ENCODE measurements around the gene VPS37B.
"Not testable (repeated sequence)": the region's sequence is repeated elsewhere in the genome, so short reads cannot be mapped to it uniquely, and the experiment has no call there.

Gene VPS37B, protein sequence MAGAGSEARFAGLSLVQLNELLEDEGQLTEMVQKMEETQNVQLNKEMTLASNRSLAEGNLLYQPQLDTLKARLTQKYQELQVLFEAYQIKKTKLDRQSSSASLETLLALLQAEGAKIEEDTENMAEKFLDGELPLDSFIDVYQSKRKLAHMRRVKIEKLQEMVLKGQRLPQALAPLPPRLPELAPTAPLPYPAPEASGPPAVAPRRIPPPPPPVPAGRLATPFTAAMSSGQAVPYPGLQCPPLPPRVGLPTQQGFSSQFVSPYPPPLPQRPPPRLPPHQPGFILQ

DNA sequence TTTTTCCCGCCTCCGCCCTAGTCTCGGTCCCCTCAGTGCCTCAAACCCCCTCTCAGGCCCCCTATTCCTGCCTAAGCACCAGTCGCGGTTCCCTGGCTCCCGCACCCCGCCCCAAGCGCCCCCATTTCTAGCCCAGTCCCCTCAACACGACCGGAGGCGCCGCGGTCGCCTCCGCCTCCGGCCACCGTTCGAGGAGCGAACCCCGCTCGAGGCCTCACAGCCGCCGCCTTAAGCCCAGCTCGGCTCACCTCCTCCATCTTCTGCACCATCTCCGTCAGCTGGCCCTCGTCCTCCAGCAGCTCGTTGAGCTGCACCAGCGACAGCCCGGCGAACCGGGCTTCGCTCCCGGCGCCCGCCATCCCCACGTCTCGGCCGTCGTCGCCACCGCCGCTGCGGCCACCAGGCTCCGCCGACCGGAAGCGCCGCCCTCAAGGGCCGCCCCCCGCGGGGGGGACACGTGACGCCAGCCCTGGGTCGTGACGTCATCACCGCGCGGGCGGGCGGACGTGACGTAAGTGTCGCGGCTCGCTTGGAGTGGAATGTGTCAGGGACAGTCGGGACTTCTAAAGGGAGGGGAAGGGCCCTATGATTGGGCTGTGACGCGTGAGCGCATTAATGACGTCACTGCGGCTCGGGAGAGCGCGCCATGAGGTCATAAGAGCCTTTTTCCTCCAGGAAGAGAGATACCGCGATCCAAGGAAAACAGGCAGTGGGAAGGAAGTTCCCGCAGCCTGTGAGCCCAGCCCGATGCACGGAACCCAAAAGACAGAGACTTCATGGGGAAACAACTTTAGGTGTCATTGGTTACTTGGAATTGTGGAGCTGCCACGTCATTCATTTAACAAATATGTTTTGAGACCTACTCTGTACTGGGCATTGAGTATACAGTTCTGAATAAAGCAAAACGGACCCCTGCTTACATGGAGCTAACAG, at the start of gene VPS37B:
TSS of gene VPS37B (minus strand) at position 421 of the 933 bp plus-strand sequence. CDS start at position 359, 62 bp downstream.
- DNase-seq = peak; percentile 91

GRCh38 chr12:122944605-122945592, 49.0 kb upstream of the VPS37B start:
- peak; percentile 73 for DNase-seq

- no peak for DNase-seq
Observed at GRCh38 chr12:122943196-122943595, 47.3 kb upstream of the VPS37B start.

- DNase-seq = no peak
Observed at GRCh38 chr12:122942637-122943036, 46.7 kb upstream of the VPS37B start.

DNA sequence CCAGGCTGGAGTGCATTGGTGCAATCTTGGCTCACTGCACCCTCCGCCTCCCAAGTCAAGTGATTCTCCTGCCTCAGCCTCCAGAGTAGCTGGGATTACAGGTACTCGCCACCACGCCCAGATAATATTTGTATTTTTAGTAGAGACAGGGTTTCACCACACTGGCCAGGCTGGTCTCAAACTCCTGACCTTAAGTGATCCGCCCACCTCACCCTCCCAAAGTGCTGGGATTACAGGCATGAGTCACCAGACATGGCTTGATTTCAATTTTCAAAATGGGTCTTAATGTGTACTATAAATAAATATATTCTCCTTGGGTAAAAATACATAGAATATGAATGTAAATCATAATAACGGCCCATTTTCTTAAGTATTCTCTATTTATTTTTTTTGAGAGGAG, 45.4 kb upstream of the VPS37B start:
- DNase-seq = not testable (repeated sequence)

DNA sequence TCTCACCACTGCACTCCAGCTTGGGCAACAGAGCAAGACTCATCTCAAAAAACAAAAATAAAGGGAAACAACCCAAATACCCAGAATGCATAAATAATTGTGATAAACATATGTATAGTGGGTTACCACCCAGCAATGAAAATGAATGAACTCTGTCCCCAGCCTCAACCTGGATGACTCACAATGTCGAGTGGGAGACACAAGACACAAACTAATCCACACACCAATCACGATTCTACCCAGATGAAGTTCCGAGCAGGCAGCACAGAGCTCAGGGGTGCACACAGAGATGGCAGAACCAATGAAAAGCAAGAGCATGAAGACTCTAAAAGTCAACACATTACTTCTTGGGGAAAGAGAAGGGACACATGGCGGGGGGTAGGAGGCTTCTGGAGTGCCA, 43.2 kb upstream of the VPS37B start:
- no peak for DNase-seq

- DNase-seq = no peak
Observed at GRCh38 chr12:122937622-122938091, 41.7 kb upstream of the VPS37B start.

GRCh38 chr12:122935318-122935717, 39.4 kb upstream of the VPS37B start:
- DNase-seq = peak; percentile 49

- DNase-seq = no peak
Observed at GRCh38 chr12:122934722-122935121, 38.8 kb upstream of the VPS37B start.

DNA sequence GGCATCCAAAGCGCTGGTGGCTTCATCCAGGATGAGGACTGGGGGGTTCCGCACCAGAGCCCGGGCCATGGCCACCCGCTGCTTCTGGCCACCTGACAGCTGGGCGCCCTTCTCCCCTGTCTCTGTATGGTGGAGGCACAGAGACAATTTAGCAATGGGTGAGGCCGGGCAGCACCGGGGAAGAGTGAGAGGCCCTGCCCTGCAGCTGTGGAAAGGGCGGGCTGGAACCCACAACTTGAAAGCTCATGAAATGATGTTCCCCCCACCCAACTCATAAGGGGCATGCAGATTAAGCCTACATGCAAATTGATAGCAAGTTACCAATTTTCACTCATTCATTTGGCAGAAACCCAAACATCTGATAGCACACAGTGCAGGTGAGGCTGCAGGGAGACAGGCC, 36.3 kb upstream of the VPS37B start:
- no peak for DNase-seq

DNA sequence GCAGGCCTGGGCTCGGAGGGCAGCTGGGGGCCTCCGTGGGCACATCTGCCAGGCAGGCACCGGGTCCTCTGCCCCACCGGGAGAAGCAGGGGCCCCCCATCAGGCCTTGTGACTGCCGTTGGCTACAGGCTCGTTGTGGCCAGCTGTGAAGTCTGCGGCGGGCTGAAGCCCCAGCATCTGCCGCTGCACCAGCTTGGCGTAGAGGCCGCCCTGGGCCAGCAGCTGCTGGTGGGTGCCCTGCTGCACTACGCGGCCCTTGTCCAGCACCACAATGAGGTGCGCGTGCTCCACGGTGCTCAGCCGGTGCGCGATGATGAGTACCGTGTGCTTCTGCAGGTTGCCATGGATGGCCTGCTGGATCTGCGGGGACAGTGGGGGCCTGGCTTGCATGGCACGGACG, 33.9 kb upstream of the VPS37B start:
- no peak for DNase-seq

- no peak for DNase-seq
Observed at GRCh38 chr12:122929148-122929538, 33.2 kb upstream of the VPS37B start.

GRCh38 chr12:122928404-122929147, 32.7 kb upstream of the VPS37B start:
- DNase-seq = peak; percentile 51

GRCh38 chr12:122927756-122928403, 32.0 kb upstream of the VPS37B start:
- DNase-seq = no peak

- no peak for DNase-seq
Observed at GRCh38 chr12:122921917-122922316, 26.0 kb upstream of the VPS37B start.

DNA sequence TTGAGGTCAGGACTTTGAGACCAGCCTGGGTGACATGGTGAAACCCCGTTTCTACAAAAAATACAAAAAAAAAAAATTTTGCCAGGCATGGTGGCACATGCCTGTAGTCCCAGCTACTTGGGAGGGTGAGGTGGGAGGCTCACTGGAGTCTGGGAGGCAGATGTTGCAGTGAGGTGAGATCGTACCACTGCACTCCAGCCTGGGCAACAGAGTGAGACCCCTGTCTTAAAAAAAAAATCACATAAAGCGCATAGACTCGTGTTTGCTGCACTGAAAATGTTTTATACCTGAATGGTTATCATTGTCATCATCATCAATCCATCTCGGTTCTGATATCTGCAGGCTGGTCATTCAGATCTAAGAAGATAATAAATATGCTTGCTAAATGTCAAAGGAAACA, 24.8 kb upstream of the VPS37B start:
- DNase-seq = no peak

- no peak for DNase-seq
Observed at GRCh38 chr12:122918827-122919226, 22.9 kb upstream of the VPS37B start.

- DNase-seq = no peak
Observed at GRCh38 chr12:122917507-122918121, 21.7 kb upstream of the VPS37B start.

DNA sequence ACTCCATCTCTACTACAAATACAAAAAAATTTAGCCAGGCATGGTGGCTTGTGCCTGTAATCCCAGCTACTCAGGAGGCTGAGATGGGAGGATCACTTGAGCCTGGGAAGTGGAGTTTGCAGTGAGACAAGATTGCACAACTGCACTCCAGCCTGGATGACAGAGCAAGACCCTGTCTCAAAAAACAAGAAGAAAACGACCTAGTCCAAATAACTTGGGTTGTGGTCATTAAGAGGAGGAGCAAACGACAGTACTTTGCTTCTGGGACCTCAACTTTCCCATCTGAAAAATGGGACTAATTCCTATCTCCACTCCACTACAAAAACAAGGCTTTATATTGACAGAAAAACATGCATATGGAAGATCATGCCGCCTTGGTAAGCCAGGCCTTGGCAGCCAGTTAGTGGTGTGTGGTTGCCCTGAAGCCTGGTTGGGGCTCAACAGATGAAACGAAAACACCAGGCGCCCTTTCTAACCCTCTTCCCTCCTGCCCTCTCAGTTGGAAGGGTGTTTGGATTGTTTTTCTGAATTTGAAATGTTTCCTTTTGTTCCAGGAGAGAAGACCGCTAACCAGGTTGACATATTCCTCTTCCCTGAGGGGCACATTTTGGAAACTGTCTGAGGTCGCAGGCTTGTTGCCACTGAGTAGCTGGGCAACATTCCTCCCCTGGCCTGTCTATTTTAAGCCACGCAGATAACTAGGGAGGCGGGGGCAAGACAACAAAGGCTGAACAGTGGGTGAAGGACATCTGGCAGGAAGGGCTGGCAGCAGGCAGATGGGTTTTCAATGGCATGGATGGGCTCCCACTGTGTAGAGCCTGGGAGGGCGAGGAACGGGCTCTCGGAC, 13.7 kb upstream of the VPS37B start:
- DNase-seq = no peak

DNA sequence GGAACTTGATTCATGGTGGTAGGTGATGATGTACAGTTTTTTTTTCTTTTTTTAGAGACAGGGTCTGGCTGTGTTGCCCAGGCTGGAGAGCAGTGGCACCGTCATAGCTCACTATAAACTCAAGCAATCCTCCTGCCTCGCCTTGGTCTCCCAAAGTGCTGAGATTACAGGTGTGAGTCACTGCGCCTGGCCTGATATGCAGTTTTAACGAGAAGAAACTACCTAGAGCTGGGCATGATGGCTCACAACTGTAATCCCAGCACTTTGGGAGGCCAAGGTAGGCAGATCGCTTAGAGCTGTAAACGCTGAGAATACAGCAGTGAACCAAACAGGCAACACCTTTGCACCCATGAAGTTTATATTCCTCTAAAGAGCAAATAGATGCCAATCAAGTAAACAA, 13.0 kb upstream of the VPS37B start:
- DNase-seq = no peak
